Erythroblast (primary cell): ENCODE measurements around the gene DDAH2.

ENCODE experiments used
- GATA1 ChIP-seq: IDR thresholded peaks from 2 replicates; pipeline ENCODE4 v1.6.1; 2011; ENCODE audit warnings: low read depth, mild to moderate bottlenecking, control low read depth, low read length, moderate library complexity
- POLR2A ChIP-seq: IDR thresholded peaks from 2 replicates; pipeline ENCODE4 v1.6.1; 2011; ENCODE audit warnings: mild to moderate bottlenecking, low read length

- no peak for TF ChIP-seq POLR2A
- no peak for TF ChIP-seq GATA1
Observed at GRCh38 chr6:31730631-31731086, 1.6 kb upstream of the DDAH2 start.
